ENCODE data around the gene H2BW1.
"Not testable (repeated sequence)": the region's sequence is repeated elsewhere in the genome, so short reads cannot be mapped to it uniquely, and the experiment has no call there.

The H2BW1 gene, protein sequence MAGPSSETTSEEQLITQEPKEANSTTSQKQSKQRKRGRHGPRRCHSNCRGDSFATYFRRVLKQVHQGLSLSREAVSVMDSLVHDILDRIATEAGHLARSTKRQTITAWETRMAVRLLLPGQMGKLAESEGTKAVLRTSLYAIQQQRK

GRCh38 chrX:104013606-104014005, at the start of gene H2BW1:
TSS of gene H2BW1 (minus strand) at chrX:104013708. CDS start at chrX:104013576, 132 bp downstream.
- no peak for FAIRE-seq
- no peak for DNase-seq (ENCODE audit: low spot score)

DNA sequence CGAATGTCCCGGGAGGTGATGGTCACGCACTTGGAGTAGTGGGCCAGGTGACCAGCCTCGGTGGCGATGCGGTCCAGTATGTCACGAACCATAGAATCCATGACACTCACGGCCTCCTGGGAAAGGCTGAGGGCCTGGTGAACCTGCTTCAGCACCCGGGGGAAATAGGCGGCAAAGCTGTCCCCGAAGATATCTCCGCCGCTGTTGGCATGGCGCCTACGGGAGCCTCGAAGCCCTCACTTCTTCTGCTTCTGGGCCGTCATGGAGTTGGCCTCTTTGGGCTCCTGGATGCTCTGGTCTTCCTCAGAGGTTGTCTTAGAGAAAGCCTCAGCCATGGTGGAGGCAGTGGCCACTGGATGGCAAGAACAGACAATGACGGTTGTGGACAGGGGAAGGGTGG, 49.1 kb upstream of the H2BW1 start:
- FAIRE-seq; DNase-seq (ENCODE audit: low spot score): not testable (repeated sequence)

DNA sequence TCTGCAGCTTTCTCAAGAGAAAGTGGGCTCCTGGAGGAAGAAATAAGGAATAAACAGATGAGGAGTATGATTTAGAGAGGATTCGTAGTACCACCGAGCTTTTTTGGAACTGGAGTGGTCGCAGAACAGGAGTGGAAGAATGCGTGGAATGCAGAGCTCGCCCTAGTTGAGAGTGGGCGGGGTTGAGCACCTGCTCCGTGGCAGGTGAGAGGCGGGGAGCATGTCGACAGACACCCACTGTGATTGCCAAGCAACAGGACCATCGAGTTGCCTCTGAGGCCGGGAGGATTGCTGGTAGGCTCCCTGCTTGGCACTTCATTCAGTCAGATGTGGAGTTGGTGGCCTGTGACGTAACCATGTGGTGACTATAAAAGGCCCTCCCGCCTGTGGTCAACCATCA, 41.4 kb upstream of the H2BW1 start:
- DNase-seq (ENCODE audit: low spot score); FAIRE-seq: not testable (repeated sequence)

- FAIRE-seq (no peak), DNase-seq (ENCODE audit: low spot score) (no peak)
Measured at GRCh38 chrX:104047171-104047570, 33.7 kb upstream of the H2BW1 start.

DNA sequence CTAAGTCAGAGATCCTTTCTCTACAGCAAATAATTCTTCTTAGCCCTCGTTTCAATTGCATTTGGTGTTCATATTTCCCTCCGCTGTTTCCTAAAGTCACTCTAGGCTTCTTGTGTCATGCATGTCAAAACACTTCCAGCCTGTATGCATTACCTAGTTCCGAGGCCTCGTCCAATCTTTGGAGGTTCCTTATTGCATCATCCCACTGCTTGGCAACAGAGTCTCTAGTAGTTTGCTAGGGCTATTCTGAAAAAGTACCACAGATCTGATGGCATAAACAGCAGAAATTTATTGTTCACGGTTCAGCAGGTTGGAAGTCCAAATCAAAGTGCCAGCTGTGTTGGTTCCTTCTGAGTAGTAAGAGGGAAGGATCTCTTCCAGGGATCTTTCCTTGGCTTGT, 32.1 kb upstream of the H2BW1 start:
- FAIRE-seq (no peak), DNase-seq (ENCODE audit: low spot score) (no peak)

DNA sequence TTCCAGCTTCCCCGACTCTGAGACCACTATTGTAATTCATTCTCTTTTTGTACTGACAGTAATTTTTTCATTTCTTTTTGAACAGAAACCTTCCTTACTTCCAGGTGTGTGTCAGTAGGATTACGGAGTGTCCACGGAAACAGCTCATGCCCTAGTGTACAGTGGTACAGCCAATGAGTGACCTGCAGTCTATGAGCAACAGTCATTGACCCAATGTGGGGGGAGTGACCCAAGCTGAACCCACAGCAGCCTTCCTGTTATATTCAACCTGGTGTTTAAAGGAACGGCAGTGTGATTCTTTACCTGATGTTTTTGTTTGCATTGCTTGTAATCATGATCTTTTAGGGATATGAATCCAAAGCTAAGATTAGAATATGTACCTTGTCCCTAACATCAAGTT, 27.5 kb upstream of the H2BW1 start:
- no peak for DNase-seq (ENCODE audit: low spot score)
- FAIRE-seq = no peak

GRCh38 chrX:104039689-104040505, 26.4 kb upstream of the H2BW1 start, which contains the start of gene H2BW2:
TSS of gene H2BW2 (plus strand) at chrX:104039956. CDS start at chrX:104039995, 39 bp downstream.
- FAIRE-seq = no peak
- DNase-seq (ENCODE audit: low spot score) = no peak

- no peak for DNase-seq (ENCODE audit: low spot score)
Measured at GRCh38 chrX:104018126-104018525, 4.6 kb upstream of the H2BW1 start.

DNA sequence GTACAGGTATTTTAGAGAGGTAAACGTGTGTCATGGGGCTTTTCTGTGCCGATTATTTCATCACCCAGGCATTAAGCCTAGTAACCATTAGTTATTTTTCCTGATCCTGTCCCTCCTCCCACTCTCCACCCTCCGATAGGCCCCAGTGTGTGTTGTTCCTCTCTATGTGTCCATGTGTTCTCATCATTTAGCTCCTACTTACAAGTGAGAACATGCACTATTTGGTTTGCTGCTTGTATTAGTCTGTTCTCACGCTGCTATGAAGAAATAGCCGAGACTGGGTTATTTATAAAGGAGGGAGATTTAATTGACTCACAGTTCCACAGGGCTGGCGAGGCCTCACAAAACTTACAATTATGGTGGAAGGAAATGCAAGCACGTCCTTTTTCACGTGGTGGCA, 2.1 kb upstream of the H2BW1 start:
- DNase-seq (ENCODE audit: low spot score); FAIRE-seq: not testable (repeated sequence)

More at GRCh38 chrX:104018126-104018525, 4.6 kb upstream of the H2BW1 start:
- FAIRE-seq = no peak

- DNase-seq (ENCODE audit: low spot score) (no peak), FAIRE-seq (no peak)
Measured at GRCh38 chrX:104013158-104013557, 350 bp downstream of the H2BW1 start.

DNA sequence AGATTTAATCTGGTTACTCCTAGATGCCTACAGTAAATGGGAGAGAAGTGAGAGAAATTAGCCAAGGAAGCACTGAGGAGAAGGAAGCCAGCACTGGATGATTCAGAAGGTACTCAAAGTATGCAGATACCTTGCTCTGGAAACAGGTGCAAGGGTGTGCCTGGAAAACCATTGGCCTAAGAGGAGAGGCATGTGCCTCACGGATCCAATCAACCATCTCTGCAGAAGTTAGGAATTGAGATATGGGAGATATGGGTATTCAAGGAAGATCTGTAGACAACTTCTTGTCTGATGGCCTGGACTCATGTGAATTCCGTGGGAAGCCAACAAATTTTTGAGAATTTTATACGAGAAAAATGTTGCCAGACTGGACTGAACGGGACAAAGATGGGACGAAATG, 4.7 kb downstream of the H2BW1 start:
- no peak for DNase-seq (ENCODE audit: low spot score)
- no peak for FAIRE-seq

DNA sequence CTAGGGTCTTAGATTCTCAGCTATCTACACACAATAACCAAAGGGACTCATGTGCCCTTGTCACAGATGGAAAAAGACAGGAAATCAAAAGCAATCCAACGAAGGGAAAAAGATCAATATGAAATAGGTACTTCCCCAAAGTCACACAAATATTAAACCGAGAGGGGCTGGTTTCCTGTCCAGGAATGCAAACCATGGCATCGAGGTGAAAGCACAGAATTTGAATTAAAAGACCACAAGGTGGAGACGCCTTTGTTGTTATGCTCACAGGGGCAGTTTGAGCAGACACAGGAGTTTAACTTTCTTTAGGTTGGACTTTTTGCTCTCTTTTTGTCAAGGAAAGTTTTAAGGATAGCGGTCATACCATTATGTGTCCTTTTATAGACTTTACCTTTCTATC, 14.3 kb downstream of the H2BW1 start:
- FAIRE-seq (no peak), DNase-seq (ENCODE audit: low spot score) (no peak)

GRCh38 chrX:103983508-103983907, 30.0 kb downstream of the H2BW1 start:
- not testable (repeated sequence) for DNase-seq (ENCODE audit: low spot score); FAIRE-seq

DNA sequence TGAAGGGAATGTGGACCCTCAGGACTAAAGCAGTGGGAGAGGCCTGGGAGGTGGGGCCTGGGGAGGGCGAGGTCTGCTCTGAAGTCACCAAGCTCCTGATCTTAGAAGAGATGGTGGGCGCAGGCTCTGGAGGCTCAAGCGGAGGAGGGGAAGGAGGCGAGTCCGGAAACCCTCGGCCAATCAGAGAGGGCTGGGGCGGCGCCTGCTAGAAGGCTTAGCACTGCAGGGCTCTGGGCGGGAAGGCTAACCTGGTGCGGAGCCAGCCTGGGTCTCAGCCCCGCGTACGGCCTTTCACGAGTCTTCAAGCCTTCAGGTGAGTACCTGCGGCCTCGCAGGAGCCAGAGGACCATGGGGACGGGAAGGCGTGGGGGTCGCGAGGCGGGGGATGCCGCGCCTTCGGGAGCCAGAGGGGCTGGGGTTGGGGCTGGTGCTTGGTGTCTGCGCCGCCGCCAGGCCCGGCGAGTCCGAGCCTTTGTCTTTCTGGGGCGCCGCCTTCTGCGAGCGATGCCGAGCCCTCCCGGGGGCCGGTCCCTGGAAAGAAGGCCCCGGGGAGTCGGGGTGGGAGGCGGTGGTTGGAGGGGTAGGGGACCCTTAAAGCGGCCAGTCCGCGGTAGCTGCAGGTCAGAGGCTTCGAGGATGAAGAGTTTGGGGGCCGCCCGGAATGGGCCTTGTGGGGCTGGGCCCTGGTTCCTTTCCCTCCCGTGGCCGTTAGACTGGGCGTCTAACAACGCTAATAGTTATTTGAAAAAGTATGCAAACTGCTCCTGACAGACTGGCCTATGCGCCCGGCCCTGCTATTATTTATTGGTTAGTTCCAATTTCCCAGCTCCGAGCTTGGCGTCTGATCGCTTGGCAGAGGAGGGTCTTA, 50.9 kb downstream of the H2BW1 start, which contains the start of gene TMSB15B:
TMSB15B (plus strand) TSS at position 217 of the 868 bp plus-strand sequence.
- FAIRE-seq; DNase-seq (ENCODE audit: low spot score): not testable (repeated sequence)

Data from RCC 7860 (cell line).